ENCODE data around the gene FAAH. TPM values are rescaled to one million over a fixed set of nuclear protein-coding genes. Genes with fewer than 3 reads are reported as not detected.
A peak's percentile ranks its signal among the peaks of the same experiment; 100 is the strongest.

The FAAH gene
- total and polyA plus RNA-seq, 8 donors: 25.3 to 419 (median 47.4) TPM

GRCh38 chr1:46413596-46413985 lies 19.5 kb downstream of the FAAH start:
- intact Hi-C loops (cut with DNase I; ENCODE audit: low total_unique reads): no loop called here
- TF ChIP-seq EP300 (IDR thresholded peaks at IDR 0.05) (no peak), POLR2A (IDR thresholded peaks at IDR 0.05) (no peak)
- TF ChIP-seq, protein P1, sequence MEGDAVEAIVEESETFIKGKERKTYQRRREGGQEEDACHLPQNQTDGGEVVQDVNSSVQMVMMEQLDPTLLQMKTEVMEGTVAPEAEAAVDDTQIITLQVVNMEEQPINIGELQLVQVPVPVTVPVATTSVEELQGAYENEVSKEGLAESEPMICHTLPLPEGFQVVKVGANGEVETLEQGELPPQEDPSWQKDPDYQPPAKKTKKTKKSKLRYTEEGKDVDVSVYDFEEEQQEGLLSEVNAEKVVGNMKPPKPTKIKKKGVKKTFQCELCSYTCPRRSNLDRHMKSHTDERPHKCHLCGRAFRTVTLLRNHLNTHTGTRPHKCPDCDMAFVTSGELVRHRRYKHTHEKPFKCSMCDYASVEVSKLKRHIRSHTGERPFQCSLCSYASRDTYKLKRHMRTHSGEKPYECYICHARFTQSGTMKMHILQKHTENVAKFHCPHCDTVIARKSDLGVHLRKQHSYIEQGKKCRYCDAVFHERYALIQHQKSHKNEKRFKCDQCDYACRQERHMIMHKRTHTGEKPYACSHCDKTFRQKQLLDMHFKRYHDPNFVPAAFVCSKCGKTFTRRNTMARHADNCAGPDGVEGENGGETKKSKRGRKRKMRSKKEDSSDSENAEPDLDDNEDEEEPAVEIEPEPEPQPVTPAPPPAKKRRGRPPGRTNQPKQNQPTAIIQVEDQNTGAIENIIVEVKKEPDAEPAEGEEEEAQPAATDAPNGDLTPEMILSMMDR (IDR thresholded peaks at IDR 0.05): peak in 1 of 7 experiments; percentile 8
- H3K36me3 ChIP-seq: peaks cover 5 to 53% (median 51%) of the 10 kb centered on the region in 4 donors
- no peak overlapping the region for H3K27ac ChIP-seq
- 61 to 80% (median 70%) methylated on average over 5 to 7 of the region's 7 CpGs for WGBS, 5 donors
- no peaks in the 10 kb centered on the region for H3K27me3 ChIP-seq
- H3K9me3 ChIP-seq: no peaks in the 10 kb centered on the region
- no peak for DNase-seq
- H3K4me3 ChIP-seq: no peak overlapping the region
- H3K4me1 ChIP-seq: no peaks in the 10 kb centered on the region

GRCh38 chr1:46415514-46415913 lies 21.4 kb downstream of the FAAH start:
- WGBS, 5 donors: 71 to 81% (median 74%) methylated on average over 4 of the region's 4 CpGs
- Histone ChIP-seq H3K27me3 (peaks cover 0 to 1% (median 0%) of the 10 kb centered on the region in 3 donors), H3K4me1 (no peaks in the 10 kb centered on the region), H3K27ac (no peak overlapping the region), H3K9me3 (no peaks in the 10 kb centered on the region), H3K36me3 (peaks cover 5 to 34% (median 33%) of the 10 kb centered on the region in 4 donors), H3K4me3 (no peak overlapping the region)
- intact Hi-C loops (cut with DNase I; ENCODE audit: low total_unique reads): no loop called here
- no peak for DNase-seq
- TF ChIP-seq, protein P1 (IDR thresholded peaks at IDR 0.05): no peak
- no peak for TF ChIP-seq POLR2AphosphoS5 (IDR thresholded peaks at IDR 0.05)

DNA sequence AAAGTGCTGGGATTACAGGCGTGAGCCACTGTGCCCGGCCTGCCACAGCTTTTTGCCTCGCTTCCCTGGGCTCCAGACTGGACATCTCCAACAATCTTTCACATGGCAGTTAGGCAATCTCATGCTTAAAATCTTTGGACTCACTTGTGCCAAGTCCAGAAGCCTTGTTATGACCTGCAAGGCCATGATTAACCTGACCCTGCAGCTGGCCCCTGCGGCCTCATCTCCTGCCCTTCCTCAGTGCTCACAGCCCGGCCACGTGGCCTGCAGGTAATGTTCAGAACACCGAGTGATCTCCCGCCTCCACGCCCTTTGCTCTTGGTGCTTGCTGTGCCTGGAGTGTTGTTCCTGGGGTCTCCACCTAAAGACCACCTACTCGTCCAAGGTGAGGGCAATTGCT lies 24.9 kb downstream of the FAAH start:
- TF ChIP-seq EP300 (IDR thresholded peaks at IDR 0.05) (no peak), POLR2AphosphoS5 (IDR thresholded peaks at IDR 0.05) (no peak), POLR2A (IDR thresholded peaks at IDR 0.05) (no peak)
- TF ChIP-seq, protein P1 (IDR thresholded peaks at IDR 0.05): no peak
- no peak overlapping the region for H3K27ac ChIP-seq
- H3K4me1 ChIP-seq: no peaks in the 10 kb centered on the region
- 80 to 87% (median 83%) methylated on average over 10 of the region's 10 CpGs for WGBS, 5 donors
- H3K27me3 ChIP-seq: peaks cover 0 to 34% (median 3%) of the 10 kb centered on the region in 3 donors
- no peaks in the 10 kb centered on the region for H3K9me3 ChIP-seq
- H3K4me3 ChIP-seq: no peak overlapping the region
- peaks cover 0 to 5% (median 4%) of the 10 kb centered on the region in 4 donors for H3K36me3 ChIP-seq
- intact Hi-C loops (cut with DNase I; ENCODE audit: low total_unique reads): no loop called here
- DNase-seq: no peak

DNA sequence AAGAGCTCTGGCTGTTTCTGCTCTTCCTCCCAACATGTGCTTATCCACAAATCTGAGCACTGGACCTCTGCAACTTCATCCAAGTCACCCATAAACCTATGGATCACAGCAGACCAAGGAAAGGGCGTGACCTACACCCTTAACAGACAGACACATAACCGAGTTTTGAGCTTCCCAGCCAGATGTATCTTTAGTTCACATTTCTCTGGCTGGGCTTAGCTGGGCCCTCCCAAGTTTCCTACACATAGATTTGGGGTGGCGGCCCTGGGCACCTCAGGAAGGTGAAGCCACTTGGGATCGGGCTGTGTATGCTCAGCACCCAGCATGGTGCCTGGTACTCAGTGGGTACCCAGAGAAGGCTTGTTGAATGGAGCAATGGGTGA lies 26.4 kb downstream of the FAAH start:
- 71 to 84% (median 82%) methylated on average over 4 of the region's 4 CpGs for WGBS, 5 donors
- Histone ChIP-seq H3K4me1 (no peaks in the 10 kb centered on the region), H3K27ac (no peak overlapping the region), H3K27me3 (peaks cover 2 to 50% (median 3%) of the 10 kb centered on the region in 3 donors), H3K36me3 (no peaks in the 10 kb centered on the region), H3K9me3 (no peaks in the 10 kb centered on the region), H3K4me3 (no peak overlapping the region)
- no peak for DNase-seq
- no peak for TF ChIP-seq POLR2A (IDR thresholded peaks at IDR 0.05)
- no peak for TF ChIP-seq POLR2AphosphoS5 (IDR thresholded peaks at IDR 0.05)
- no peak for TF ChIP-seq EP300 (IDR thresholded peaks at IDR 0.05)
- TF ChIP-seq, protein P1 (IDR thresholded peaks at IDR 0.05): no peak
- intact Hi-C loops (cut with DNase I; ENCODE audit: low total_unique reads): no loop called here
